ENCODE data around the gene MT1B. TPM values are rescaled to one million over a fixed set of nuclear protein-coding genes. Genes with fewer than 3 reads are reported as not detected.
"Not testable (repeated sequence)": the region's sequence is repeated elsewhere in the genome, so short reads cannot be mapped to it uniquely, and the experiment has no call there.

The MT1B gene
- total RNA-seq, 8 experiments from 2014 or later = not detected

DNA sequence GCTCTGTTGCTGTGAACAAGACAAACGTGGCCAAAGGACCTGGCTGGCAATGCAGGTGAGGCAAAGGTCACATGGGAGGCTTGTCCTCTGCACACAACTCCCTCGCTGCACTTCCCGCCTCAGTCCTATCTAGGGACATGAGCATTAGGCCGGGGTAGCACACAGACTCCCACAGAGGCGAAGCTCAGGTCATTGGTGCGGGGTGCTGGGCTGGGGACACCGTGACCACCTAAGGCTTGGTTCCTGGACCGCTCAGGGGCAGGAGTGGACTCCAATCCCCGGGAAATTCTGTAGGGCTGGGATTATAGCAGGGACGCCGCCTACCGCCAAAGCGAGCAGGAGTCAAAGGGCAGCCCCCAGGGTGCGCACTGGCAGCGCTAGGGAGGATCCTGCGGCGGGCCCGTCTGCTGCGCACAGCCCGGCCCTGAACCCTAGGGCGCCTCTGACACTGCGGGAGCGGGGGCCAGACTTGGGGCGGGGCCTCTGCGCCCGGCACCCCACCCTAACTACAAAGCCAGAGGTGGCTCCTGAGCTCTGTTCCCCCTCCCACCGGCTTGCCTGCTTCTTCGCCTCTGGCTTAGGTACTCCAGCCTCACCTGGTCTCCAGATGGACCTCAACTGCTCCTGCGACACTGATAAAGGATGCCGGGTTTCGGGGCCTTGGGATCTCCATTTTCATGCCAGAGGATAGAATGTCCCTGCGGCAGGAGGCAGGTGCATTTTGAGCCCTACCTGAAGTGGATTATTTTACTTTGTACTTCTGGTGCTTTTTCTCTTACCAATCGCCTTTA, 3.9 kb upstream of the MT1B start:
- ATAC-seq (replicated peaks in 6 of 8) = peak in 1 of 8 experiments; percentile 25
- peaks cover 0 to 6% of the 10 kb centered on the region in 2 donors for H3K4me1 ChIP-seq (replicated peaks in 1 of 2)
- WGBS, 10 experiments = 0 to 100% (median 42%) methylated on average over 1 to 18 of the region's 33 CpGs; no CpG with 5 or more reads in 2 of the 10 experiments
- no peak overlapping the region for H3K27ac ChIP-seq
- in situ Hi-C loops (cut with MboI; ENCODE audit: low pct_unique_long_range_greater_than_20kb in 2 of 9, low sequenced_read_pairs in 9 of 9, unreplicated experiment in 9 of 9) = no loop called here
- H3K4me3 ChIP-seq = no peak overlapping the region

DNA sequence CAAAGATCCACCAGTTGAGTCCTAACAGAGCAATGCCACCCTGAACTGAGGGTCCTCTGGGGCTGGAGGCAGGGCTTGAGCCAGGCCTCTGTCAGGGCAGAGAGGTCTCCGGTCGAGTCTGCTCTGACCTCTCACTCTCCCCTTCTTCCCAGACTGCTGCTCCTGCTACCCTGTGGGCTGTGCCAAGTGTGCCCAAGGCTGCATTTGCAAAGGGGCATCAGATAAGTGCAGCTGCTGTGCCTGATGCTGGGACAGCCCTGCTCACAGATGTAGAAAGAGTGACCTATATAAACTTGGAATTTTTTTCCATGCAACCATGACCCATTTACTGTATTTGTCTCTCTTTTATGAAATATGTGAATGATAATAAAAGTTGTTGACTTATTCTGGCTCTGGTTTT, 2.4 kb upstream of the MT1B start:
- Histone ChIP-seq H3K4me1 (replicated peaks in 1 of 2) (no peaks in the 10 kb centered on the region), H3K27ac (no peak overlapping the region), H3K4me3 (no peak overlapping the region)
- WGBS, 10 experiments = 50% methylated on average over 1 of the region's 2 CpGs; no CpG with 5 or more reads in 9 of the 10 experiments
- in situ Hi-C loops (cut with MboI; ENCODE audit: low pct_unique_long_range_greater_than_20kb in 2 of 9, low sequenced_read_pairs in 9 of 9, unreplicated experiment in 9 of 9) = no loop called here
- no peak for ATAC-seq (replicated peaks in 6 of 8)

DNA sequence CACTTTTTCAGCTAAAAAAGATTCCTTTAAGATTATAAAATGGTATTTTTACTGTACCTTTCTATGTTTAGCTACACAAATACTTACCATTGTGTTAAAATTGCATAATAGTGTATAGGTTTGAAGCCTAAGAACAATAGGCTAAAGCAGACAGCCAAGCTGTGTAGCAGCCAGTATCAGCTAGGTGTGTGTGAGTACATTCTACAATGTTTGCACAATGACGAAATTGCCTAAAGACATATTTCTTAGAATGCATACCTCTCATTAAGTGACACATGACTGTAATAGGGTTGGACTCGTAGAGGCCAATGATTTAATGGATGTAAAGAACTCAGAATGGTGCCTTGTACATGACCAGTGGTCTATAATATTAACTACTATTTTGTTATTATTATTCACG, 1.9 kb upstream of the MT1B start:
- ATAC-seq (replicated peaks in 6 of 8) = no peak
- in situ Hi-C loops (cut with MboI; ENCODE audit: low pct_unique_long_range_greater_than_20kb in 2 of 9, low sequenced_read_pairs in 9 of 9, unreplicated experiment in 9 of 9) = no loop called here
- no peak overlapping the region for H3K4me3 ChIP-seq
- 29 to 79% (median 55%) methylated on average over 1 to 3 of the region's 3 CpGs; no CpG with 5 or more reads in 2 of the 10 experiments for WGBS, 10 experiments
- H3K27ac ChIP-seq = no peak overlapping the region
- no peaks in the 10 kb centered on the region for H3K4me1 ChIP-seq (replicated peaks in 1 of 2)

DNA sequence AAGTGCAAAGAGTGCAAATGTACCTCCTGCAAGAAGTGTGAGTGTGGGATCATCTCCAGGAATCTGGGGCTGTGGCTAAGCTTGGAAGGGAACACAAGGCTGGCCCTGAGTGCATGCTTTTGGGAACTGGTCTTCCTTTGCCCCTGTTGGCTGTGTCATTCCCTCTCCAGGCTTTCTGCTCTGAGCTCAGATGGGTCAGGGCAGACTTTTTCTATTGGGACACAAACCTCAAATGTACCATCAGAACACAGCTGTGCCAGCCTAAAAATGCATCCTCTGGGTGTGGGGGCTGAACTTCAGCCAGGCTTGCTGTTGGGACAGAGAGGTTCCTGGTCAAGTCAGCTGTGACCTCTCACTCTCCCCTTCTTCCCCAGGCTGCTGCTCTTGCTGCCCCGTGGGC, 914 bp downstream of the MT1B start:
- Histone ChIP-seq H3K4me1 (replicated peaks in 1 of 2) (peaks cover 0 to 4% of the 10 kb centered on the region in 2 donors), H3K4me3 (no peak overlapping the region), H3K27ac (no peak overlapping the region)
- WGBS, 10 experiments = 33 to 40% methylated on average over 1 of the region's 1 CpG; no CpG with 5 or more reads in 8 of the 10 experiments
- no peak for ATAC-seq (replicated peaks in 6 of 8)
- in situ Hi-C loops (cut with MboI; ENCODE audit: low pct_unique_long_range_greater_than_20kb in 2 of 9, low sequenced_read_pairs in 9 of 9, unreplicated experiment in 9 of 9) = no loop called here

DNA sequence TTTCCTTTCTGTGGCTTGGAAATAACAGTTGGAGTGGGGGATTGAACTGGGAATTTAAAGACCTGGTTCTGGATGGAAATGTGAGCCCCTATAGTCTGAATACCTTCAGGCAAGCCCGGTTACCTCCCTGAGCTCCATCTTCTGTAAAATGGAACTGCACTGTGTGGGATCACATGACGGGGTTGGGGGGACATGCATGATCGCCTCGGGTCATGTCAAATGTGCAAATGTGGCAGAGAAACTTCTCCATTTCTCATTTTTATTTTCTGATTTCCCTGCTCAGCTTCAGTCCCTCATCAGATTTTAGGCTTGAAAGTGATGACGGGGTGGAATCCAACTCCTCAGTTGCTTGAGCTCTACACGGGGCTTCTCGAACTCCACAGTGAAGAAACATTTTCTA, 1.5 kb downstream of the MT1B start:
- Histone ChIP-seq H3K4me3 (no peak overlapping the region), H3K4me1 (replicated peaks in 1 of 2) (peaks cover 3 to 8% of the 10 kb centered on the region in 2 donors), H3K27ac (no peak overlapping the region)
- in situ Hi-C loops (cut with MboI; ENCODE audit: low pct_unique_long_range_greater_than_20kb in 2 of 9, low sequenced_read_pairs in 9 of 9, unreplicated experiment in 9 of 9) = no loop called here
- WGBS, 10 experiments = 40 to 77% (median 57%) methylated on average over 2 to 7 of the region's 7 CpGs; no CpG with 5 or more reads in 1 of the 10 experiments
- ATAC-seq (replicated peaks in 6 of 8) = no peak

DNA sequence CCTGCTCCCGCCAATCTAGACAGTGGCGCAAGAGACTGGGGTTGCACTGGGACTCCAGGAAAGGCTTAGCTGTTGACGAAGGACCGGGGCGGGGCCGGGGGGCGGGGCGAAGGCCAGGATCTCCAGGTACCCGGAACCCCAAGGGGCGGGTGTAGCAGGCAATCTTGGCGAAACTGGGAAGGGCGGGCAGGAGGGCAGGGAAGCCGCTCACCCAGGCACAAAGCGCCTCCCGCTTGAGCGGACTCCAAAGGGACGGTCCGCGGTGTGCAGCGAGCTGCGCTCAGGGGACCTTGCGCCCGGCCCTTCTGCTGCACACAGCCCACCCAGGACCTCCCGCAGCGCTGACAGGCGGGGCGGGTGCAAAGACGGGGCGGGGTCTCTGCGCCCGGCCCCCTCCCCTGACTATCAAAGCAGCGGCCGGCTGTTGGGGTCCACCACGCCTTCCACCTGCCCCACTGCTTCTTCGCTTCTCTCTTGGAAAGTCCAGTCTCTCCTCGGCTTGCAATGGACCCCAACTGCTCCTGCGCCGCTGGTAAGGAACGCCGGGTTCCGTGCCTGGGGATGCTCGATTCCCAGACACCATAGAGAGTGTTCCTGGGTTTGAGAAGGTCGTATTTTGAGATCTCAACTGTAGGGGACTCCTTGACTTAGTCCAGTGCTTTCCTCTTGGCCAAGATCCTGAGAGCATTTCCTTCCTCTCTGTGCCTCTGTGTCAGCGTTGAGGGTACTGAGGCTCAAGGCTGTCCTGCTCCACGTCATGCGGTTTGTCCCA, 6.1 kb downstream of the MT1B start, which contains the start of gene MT1F:
Gene MT1F (plus strand): TSS at position 405 of the 772 bp plus-strand sequence. CDS start 100 bp downstream, at position 505.
- Histone ChIP-seq H3K27ac (no peak within 1 kb of the TSS), H3K4me3 (peak within 1 kb of the TSS; percentile 27 to 36 (median 33)), H3K4me1 (replicated peaks in 1 of 2) (peaks cover 8 to 16% of the 10 kb centered on the region in 2 donors)
- ATAC-seq (replicated peaks in 6 of 8) = peak; percentile 38 to 91 (median 88)
- in situ Hi-C loops (cut with MboI; ENCODE audit: low pct_unique_long_range_greater_than_20kb in 2 of 9, low sequenced_read_pairs in 9 of 9, unreplicated experiment in 9 of 9) = no loop called here
- 0 to 20% (median 0%) methylated on average over 1 to 3 of the region's 46 CpGs; no CpG with 5 or more reads in 4 of the 10 experiments for whole genome bisulfite sequencing, 10 experiments

DNA sequence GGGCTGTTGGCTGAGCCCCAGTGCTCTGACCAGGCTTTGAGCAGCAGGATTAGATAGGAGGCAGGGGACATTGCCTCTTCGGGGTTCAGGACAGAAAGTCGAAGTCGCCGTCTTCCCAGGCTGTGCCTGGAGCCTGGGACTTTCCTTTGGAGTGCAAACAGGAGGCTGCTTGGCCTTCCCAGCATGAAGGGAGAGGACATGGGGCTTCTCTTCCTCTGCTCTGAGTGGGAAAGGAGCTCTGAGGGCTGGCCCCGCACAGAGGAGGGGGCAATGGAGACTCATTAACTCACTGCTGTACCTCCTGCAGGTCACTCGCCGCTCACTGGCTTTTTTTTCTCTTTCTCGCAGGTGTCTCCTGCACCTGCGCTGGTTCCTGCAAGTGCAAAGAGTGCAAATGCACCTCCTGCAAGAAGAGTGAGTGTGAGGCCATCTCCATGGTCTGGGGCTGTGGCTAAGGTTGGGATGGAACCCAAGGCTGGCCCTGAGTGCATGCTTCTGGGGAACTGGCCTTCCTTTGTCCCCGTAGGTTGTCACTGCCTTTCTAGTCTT, 6.7 kb downstream of the MT1B start:
- in situ Hi-C loops (cut with MboI; ENCODE audit: low pct_unique_long_range_greater_than_20kb in 2 of 9, low sequenced_read_pairs in 9 of 9, unreplicated experiment in 9 of 9) = no loop called here
- Histone ChIP-seq H3K4me3 (peak overlapping the region; percentile 27 to 36 (median 33)), H3K4me1 (replicated peaks in 1 of 2) (peaks cover 8 to 17% of the 10 kb centered on the region in 2 donors), H3K27ac (no peak overlapping the region)
- ATAC-seq (replicated peaks in 6 of 8) = no peak
- WGBS, 10 experiments = 13 to 49% (median 20%) methylated on average over 2 to 8 of the region's 10 CpGs; no CpG with 5 or more reads in 4 of the 10 experiments

DNA sequence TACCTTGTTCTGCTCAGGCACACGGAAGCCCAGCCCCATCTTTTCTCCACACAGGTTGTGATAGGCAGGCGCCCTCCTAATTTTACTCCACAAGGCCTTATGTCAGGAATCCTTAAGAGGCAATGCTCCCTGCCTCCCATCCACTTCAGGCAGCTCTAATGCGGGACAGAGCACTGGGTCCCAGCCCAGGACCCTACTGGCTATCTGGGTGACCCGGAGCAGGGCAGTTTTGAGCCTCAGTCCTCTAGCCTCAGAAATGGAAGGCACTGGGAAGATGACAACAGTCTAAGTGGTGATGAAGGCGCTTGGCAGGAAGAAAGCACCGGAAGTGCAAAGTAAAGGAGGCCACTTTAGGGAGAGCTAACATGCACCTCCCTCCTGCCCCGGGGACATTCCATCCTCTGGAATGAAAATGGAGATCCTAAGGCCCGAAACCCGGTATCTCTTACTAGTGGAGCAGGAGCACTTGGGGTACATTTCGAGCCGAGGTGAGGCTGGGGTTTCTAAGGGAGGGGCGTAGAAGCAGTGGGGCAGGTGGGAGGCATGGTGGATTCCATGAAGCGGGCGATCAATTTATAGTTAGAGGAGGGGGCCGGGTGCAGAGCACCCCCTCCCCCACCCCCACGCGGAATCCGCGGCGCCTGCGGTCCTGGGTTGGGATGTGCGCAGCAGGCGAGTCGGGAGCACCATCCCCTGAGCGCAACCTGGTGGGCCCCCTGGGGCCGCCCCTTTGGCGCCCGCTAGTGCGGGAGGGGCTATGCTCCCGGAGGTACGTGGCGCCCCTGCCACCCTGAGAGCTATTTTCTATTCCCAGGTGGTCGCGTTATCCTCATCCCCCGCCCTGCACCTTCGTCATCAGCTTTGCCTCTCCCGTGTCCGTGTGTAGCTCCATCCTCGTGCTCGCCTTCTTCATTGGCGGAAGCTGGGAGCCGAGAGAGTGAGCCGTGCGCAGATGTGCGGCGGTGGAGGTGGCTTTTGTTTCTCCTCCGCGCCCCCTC, 11.0 kb downstream of the MT1B start:
- peak in 5 of 8 experiments; percentile 81 to 83 (median 82) for ATAC-seq (replicated peaks in 6 of 8)

DNA sequence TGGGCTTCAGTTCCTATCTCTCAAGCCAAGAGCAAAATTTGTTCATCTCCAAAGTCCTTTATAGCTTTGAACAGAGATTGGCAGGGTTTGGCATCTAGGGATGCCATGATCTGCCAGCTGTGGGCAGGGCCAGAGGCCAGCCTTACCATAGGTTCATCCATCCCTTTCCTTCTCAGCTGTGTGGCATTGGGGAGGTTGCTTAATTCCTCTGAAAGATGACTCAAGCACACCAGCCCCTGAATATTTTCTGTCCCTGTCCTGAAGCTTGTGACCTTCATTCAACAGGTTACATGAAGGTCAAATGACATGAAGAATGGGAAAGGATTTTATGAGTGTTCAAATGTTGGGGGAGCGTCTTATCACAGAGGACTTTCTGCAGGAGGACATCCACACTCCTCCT, 12.8 kb downstream of the MT1B start:
- no peak for ATAC-seq (replicated peaks in 6 of 8)
- in situ Hi-C loops (cut with MboI; ENCODE audit: low pct_unique_long_range_greater_than_20kb in 2 of 9, low sequenced_read_pairs in 9 of 9, unreplicated experiment in 9 of 9) = no loop called here
- Histone ChIP-seq H3K4me3 (no peak overlapping the region), H3K27ac (no peak overlapping the region), H3K4me1 (replicated peaks in 1 of 2) (peaks cover 5 to 11% of the 10 kb centered on the region in 2 donors)
- WGBS, 10 experiments = 67 to 90% (median 73%) methylated on average over 1 of the region's 1 CpG; no CpG with 5 or more reads in 6 of the 10 experiments

More for the DNA sequence above, 11.0 kb downstream of the MT1B start:
- 4 to 67% (median 18%) methylated on average over 1 to 9 of the region's 48 CpGs; no CpG with 5 or more reads in 4 of the 10 experiments for WGBS, 10 experiments
- H3K4me1 ChIP-seq (replicated peaks in 1 of 2) = peaks cover 8 to 13% of the 10 kb centered on the region in 2 donors
- in situ Hi-C loops (cut with MboI; ENCODE audit: low pct_unique_long_range_greater_than_20kb in 2 of 9, low sequenced_read_pairs in 9 of 9, unreplicated experiment in 9 of 9) = no loop called here
- H3K4me3 ChIP-seq = peak overlapping the region; percentile 16 to 44 (median 29)
- H3K27ac ChIP-seq = no peak overlapping the region

DNA sequence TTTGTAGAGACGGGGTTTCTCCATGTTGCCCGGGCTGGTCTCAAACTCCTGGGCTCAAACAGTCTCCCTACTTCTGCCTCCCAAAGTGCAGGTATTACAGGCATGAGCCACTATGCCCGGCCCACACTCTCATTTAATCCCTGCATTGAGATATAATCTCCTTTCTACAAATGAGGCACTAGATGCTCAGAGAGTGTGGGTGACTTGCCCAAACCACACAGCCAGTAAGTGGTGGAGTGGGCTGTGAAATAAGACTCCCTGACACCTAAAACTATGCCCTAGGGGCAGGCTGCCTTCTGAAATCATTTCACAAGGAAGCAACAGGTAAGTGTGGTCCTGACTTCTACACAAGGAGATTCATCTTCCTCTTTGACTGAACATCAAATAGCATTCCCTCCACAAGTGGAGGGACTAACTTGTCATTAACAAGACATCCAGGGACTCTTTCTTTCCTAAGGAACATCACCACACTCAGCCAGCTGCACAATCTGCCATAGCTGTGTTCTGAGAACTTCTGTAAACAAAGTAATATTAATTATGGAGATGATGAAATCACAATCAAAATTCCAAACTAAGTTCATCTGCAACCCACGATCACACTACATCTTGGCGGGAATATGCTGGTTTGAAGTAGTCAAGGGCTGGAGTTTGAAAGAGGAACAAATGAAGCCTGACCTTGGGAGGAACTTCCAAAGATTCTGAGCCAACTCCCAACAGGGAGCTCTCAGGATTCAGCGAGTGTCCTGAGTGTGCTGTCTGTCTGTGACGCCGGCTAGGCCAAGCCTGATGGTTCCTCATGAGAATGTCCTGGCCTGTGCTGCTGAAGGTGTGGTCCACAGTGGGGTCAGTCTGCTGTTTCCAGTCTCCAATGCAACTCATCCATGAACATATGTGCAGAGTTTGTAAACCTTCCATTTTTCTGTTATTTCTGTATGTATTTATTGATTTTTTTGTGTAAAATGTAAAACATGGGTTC, 13.9 kb downstream of the MT1B start:
- in situ Hi-C loops (cut with MboI; ENCODE audit: low pct_unique_long_range_greater_than_20kb in 2 of 9, low sequenced_read_pairs in 9 of 9, unreplicated experiment in 9 of 9); ATAC-seq (replicated peaks in 6 of 8); H3K27ac ChIP-seq; H3K4me3 ChIP-seq: not testable (repeated sequence)
- peaks cover 5 to 16% of the 10 kb centered on the region in 2 donors for H3K4me1 ChIP-seq (replicated peaks in 1 of 2)
- WGBS, 10 experiments = 15 to 72% (median 45%) methylated on average over 2 to 7 of the region's 8 CpGs; no CpG with 5 or more reads in 4 of the 10 experiments

Data from motor neuron (in vitro differentiated cells).